GM21367 (cell line): Measurements from ENCODE around the gene NT5C2.
"Not testable (repeated sequence)": the region's sequence is repeated elsewhere in the genome, so short reads cannot be mapped to it uniquely, and the experiment has no call there.

Source experiments
- ATAC-seq: cut with Tn5 transposase; IDR thresholded peaks from one replicate; pipeline ENCODE4 v1.9.1; 2021; ENCODE audit not compliant: unreplicated experiment

NT5C2 gene

DNA sequence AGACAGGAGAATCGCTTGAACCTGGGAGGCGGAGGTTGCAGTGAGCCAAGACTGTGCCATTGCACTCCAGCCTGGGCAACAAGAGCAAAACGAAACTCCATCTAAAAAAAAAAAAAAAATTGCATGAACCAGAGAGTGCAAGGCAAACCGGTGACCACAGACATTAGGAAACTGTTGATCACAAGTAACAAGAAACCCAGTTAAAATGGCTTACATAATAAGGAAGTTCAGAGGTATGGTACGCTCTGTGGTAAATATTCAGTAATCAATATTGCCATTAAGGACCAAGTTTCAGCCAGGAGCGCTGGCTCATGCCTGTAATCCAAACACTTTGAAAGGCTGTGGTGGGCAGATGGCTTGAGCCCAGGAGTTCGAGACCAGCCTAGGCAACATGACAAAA is 9.2 kb upstream of the NT5C2 start:
- ATAC-seq = no peak

DNA sequence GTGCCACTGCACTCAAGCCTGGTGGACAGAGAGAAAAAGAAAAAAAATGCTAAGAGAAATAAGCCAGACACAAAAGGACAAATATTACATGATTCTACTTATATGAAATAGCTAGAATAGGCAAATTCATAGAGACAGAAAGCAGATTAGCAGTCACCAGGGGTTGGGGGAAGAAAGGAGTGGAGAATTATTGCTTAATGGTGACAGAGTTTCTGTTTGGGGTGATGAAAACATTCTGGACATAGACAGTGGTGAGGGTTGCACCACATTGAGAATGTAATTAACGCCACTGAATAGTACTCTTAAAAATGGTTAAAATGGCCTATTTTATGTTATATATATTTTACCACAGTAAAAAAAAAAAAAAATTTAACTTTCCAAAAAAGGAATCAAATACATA is 6.4 kb upstream of the NT5C2 start:
- no peak for ATAC-seq

DNA sequence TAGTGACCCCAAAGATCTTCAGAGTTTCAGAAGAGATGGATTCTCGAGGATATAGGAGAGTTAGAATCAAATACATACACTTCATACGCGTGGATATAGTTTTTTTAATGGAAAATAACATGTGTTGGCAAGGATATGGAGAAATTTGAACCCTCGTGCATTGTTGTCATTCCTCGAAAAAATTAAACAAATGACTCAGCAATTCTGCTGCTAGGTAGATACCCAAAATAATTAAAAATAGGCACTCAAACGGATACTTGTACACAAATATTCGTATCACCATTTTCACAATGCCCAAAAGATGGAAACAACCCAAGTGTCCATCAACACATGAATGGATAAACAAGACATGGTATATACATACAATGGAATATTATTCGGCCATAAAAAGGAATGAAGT is 5.6 kb upstream of the NT5C2 start:
- no peak for ATAC-seq

DNA sequence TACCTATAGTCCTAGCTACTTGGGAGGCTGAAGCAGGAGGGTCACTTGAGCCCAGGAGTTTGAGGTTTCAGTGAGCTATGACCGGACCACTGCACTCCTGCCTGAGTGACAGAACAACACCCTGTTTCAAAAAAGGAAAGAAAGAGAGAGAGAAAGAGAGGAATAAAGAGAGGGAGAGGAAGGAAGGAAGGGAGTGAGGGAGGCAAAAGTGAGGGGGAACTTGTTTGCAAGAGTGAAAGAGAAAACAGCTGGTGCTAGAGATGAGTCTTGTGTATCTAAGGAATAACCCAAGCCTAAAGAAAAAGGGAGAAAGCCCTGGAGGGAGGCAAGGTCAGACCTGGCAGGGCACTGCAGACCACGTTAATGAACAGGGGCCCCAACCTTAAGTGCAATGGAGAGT is 4.8 kb upstream of the NT5C2 start:
- no peak for ATAC-seq

DNA sequence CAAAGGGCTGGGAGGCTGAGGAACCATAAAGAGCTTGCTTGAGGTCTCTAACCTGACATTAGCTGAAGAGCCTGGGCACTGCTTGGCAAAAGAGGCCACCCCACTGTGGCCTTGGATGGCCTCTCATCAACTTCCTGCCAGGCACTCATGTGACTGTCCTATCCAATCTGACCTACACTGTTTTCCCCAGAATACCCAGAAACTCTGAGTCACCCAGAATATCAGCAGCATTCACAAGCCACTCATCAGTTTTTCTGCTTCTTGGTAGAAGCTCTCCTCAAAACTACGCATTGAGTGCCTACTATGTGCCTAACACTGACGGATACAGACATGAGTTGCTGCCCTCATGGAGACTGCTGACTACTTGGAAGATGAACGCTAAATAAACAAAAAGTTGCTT is 4.1 kb upstream of the NT5C2 start:
- no peak for ATAC-seq

DNA sequence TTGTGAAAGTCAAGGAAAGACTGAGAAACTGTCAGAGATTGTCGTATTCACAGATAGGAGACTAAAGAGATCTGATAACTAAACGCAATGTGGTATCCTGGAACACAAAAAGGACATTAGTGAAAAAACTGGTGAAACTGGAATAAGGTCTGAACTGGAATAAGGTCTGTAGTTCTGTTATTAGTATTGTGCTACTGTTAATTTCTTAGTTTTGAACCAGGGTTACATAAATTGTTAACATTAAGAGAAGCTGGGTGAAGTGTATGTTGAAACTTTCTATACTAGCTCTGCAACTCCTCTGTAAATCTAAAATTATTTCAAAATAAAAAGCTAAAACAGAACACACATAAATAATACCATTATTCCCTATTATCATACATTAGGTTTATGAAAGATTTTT is 3.4 kb upstream of the NT5C2 start:
- ATAC-seq = no peak

DNA sequence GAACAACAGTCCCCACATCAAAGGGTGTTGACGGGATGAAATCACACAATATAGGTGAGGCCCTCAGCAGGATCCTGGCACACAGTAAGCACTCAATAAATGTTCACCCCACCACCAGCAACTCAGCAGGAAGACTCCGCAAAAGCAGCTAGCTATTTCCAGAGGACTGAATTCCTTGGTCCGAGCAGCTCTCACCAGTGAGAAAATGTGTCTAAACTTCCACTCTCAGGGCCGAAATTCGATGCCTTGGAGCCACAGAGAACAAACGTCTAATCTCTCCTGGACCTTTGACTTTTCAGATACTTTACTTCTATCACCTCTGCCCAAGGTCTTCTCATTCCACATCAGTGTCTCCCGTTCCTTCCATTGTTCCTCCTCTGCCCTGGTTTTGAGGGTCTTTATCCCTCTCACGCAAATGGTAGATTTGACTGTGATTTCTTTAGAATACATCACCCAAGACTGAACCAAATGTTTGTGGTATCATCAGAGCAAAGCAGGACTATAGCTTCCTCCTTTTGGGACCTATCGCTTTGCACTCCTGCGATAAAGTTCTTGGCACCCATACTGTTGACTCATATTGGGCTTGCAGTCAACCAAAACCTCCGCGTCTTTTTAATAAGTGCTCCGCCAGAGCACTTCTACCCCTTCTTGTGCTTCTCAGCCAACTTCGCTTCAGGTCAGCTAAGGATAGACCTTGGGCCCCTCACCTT is 903 bp upstream of the NT5C2 start:
- ATAC-seq = no peak

GRCh38 chr10:103192451-103193106 is 493 bp downstream of the NT5C2 start:
- ATAC-seq = peak; percentile 29

DNA sequence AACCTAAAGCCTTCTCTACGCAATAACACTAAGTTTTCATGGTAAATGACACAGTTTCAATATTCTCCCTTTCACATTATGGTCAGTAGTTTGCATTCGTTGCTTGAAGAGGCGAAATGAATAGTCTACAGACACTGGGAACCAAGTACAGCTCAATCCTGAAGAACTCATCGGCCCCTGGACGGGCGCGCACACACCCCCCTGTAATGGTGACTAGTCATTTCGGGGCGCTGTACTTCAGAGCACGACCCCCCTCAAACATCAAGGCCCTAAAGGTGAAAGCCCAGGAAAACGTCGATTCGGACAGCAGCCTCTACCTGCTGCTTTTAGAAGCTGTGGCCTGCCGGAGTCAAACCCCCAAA is 1.0 kb downstream of the NT5C2 start:
- no peak for ATAC-seq

GRCh38 chr10:103191198-103191597 is 1.9 kb downstream of the NT5C2 start:
- ATAC-seq = not testable (repeated sequence)

DNA sequence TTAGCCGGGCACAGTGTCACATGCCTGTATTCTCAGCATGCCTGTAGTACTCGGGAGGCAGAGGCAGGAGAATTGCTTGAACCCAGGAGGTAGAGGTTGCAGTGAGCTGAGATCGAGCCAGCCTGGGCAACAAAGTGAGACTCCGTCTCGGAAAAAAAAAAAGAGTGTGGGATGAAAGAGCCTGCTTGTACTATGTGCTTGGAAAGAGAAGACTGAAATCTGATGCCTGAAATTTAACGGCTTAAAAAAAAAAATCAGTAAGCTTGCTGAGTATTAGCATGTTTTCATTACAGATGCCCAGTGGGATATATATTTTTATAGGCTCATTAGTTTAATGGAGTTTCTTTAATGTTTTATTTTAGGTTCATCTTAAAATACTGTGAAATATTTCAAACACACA is 4.2 kb downstream of the NT5C2 start:
- ATAC-seq = no peak

DNA sequence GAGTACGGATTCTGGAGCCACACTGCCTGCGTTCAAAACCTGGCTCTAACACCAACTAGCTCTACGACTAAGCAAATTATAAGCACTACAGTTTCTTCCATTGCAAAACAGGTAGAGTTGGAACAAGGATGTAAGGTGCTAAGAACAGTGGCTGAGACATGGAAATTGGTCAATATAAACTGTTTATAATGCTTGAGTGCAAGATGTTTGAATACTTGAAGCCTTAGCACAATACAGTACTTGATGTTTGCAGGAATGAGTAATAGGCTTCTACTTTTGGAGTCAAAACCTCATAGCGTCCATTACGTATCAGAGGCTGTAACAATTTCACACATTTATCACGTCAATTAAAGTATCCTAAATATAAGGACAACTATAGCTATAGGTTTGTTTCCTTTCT is 6.9 kb downstream of the NT5C2 start:
- ATAC-seq = no peak

- no peak for ATAC-seq
Measured at GRCh38 chr10:103184615-103185014, 8.5 kb downstream of the NT5C2 start.

- ATAC-seq = not testable (repeated sequence)
Measured at GRCh38 chr10:103183991-103184451, 9.1 kb downstream of the NT5C2 start.

GRCh38 chr10:103181244-103181643 is 11.8 kb downstream of the NT5C2 start:
- ATAC-seq = peak; percentile 66

DNA sequence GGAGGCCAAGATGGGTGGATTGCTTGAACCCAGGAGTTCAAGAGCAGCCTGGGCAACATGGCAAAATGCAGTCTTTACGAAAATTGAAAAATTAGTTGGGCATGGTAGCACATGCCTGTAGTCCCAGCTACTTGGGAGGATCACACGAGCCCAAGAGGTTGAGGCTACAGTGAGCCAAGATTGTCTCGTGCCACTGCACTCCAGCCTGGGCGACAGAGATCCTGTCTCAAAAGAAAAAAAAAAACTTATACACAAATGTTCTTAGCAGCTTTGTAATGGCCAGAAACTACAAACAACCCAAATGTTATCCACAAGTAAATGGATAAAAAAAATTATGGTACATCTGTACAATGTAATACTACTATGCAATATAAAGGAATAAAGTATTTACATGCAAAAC is 12.6 kb downstream of the NT5C2 start:
- no peak for ATAC-seq

- ATAC-seq = no peak
Measured at GRCh38 chr10:103177123-103177522, 15.9 kb downstream of the NT5C2 start.

DNA sequence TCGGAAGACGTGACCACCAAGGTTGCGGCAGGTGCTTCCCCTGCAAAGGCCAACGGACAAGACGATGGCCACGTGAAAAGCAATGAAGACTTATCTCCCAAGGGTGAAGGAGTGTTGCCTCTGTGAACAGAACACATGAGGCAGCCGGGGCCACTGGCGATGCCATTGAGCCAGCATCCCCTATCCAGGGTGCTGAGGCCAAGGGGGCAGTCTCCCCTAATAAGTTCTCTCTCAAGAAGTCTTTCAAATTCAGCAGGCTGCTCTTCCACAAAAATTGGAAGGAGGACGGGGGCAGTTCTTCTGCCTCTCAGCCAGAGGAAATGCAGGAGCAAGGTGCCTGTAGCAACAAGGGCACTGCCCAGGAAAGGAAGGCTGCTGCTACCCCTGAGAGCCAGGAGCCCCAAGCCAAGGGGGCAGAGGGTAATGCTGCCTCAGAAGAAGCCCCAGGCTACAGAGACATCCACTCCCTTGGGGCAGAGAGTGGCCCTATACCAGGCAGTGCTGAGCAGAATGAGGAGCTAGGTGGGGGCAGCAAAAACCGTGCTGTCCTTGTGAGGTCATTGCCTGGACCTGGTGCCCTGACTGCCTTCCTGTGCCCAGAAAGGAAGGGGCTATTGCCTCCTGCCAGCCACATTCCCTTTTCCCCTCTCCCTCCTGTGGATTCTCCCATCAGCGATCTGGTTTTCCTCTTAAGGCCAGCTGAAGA is 17.3 kb downstream of the NT5C2 start:
- ATAC-seq = no peak

DNA sequence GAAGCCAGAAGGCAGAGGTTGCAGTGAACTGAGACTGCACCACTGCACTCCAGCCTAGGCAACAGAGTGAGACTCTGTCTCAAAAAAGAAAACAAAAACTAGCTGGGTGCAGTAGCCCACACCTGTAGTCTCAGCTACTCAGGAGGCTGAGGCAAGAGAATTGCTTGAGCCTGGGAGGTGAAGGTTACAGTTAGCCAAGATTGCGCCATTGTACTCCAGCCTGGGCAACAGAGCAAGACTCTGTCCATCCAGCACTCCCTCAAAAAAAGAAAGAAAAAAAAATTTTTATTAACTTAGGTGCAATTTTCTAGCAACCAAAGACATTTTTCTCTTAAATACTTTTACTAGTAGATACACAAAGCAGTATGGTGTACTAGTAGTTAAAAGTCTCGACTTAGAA is 18.7 kb downstream of the NT5C2 start:
- not testable (repeated sequence) for ATAC-seq

DNA sequence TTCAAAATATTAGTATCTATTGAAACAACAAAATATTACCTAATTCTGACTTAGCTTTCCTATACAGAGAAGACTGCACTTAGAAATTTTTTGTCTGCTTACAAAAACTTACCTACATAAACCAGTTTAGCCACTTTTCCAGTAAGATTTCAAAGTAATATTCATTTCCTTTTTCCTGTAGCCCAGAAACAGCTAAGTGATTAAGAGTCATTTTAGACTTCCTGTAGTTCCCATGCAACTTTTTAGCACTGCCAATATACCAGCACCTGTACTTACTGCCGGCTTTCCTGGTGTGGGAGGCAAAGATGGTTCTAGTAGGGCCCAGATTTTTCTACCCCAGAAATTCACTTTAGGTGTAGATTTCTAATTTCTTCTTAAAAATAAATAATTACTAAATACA is 21.8 kb downstream of the NT5C2 start:
- ATAC-seq = no peak

GRCh38 chr10:103168438-103168837 is 24.6 kb downstream of the NT5C2 start:
- ATAC-seq = no peak

- not testable (repeated sequence) for ATAC-seq
Measured at GRCh38 chr10:103167554-103167953, 25.5 kb downstream of the NT5C2 start.
